H1 (cell line): ENCODE data around the gene REPS2. TPM values are rescaled to one million over a fixed set of nuclear protein-coding genes. Genes with fewer than 3 reads are reported as not detected.

Source experiments
- CTCF ChIA-PET: fragments of 300-600 bp; sonication (Branson Sonifier 250); formaldehyde crosslinking; loops from one replicate; lab custom pipeline; 2021; ENCODE audit not compliant: partially characterized antibody; lab: Charles Lee
- POLR2A ChIA-PET: fragments of 300-600 bp; sonication (Branson Sonifier 250); formaldehyde crosslinking; loops from one replicate; lab custom pipeline; 2021; ENCODE audit warnings: inconsistent platforms; ENCODE audit not compliant: partially characterized antibody; lab: Charles Lee
- DNase-seq, 2 experiments: peaks; one replicate each; pipeline versions ENCODE4 v3.0.0 to v3.0.0-alpha.2; 2010 to 2022; ENCODE audit warnings: low spot score in 2 of 2, low read depth in 1 of 2, mixed read lengths in 1 of 2
- FAIRE-seq: peaks from 2 replicates; lab custom pipeline; 2011; peaks lifted over from hg19 to GRCh38; lab: Jason Lieb, UNC
- H2AFZ ChIP-seq: 2 replicates; pipeline ENCODE4 v1.8.1; 2012; ENCODE audit warnings: low read length, inconsistent platforms
- H2AK5ac ChIP-seq: 2 replicates; pipeline ENCODE4 v1.6.1; 2013; ENCODE audit warnings: low read depth, low read length
- H2BK120ac ChIP-seq: replicated peaks from 2 replicates; pipeline ENCODE3; 2013; ENCODE audit warnings: low read depth, low read length, inconsistent platforms
- H2BK12ac ChIP-seq: 2 replicates; pipeline ENCODE4 v1.6.1; 2013; ENCODE audit warnings: low read depth, low read length
- H2BK15ac ChIP-seq: 2 replicates; pipeline ENCODE4 v1.6.1; 2013; ENCODE audit warnings: low read length
- H2BK20ac ChIP-seq: 2 replicates; pipeline ENCODE4 v1.6.1; 2013; ENCODE audit warnings: low read length
- H2BK5ac ChIP-seq: 2 replicates; pipeline ENCODE4 v1.6.1; 2013; ENCODE audit warnings: low read depth, low read length
- H3K14ac ChIP-seq: 2 replicates; pipeline ENCODE4 v1.6.1; 2013; ENCODE audit warnings: inconsistent platforms; ENCODE audit not compliant: insufficient read length
- H3K18ac ChIP-seq: 2 replicates; pipeline ENCODE4 v1.6.1; 2013; ENCODE audit warnings: low read length; ENCODE audit errors: extremely low read depth
- H3K23ac ChIP-seq: 2 replicates; pipeline ENCODE4 v1.6.1; 2013; ENCODE audit warnings: inconsistent platforms; ENCODE audit not compliant: insufficient read length
- H3K23me2 ChIP-seq: 2 replicates; pipeline ENCODE4 v1.6.1; 2013; ENCODE audit warnings: low read depth, low read length
- H3K27ac ChIP-seq: 2 replicates; pipeline ENCODE4 v1.6.1; 2011; ENCODE audit warnings: low read depth, low read length, inconsistent platforms
- H3K27me3 ChIP-seq, 4 experiments: replicated peaks in 1 of 4; 1 replicate in 1 of 4; 2 replicates in 3 of 4; pipeline versions ENCODE4 v1.6.1 to v1.8.1; 2011 to 2013; ENCODE audit warnings: low read length in 3 of 4, mild to moderate bottlenecking in 3 of 4, inconsistent platforms in 2 of 4, mixed read lengths in 2 of 4, moderate library complexity in 1 of 4; ENCODE audit not compliant: control insufficient read depth in 3 of 4, insufficient read depth in 3 of 4; ENCODE audit errors: extremely low read depth in 1 of 4
- H3K36me3 ChIP-seq, 4 experiments: 2 replicates each; pipeline versions ENCODE4 v1.6.1 to v1.8.1; 2011 to 2013; ENCODE audit warnings: mild to moderate bottlenecking in 4 of 4, low read length in 3 of 4, moderate library complexity in 2 of 4, control low read depth in 1 of 4, inconsistent platforms in 1 of 4; ENCODE audit not compliant: insufficient read depth in 4 of 4, control insufficient read depth in 2 of 4
- H3K4ac ChIP-seq: replicated peaks from 2 replicates; pipeline ENCODE3; 2013; ENCODE audit warnings: low read length, low read depth, mixed read lengths, inconsistent platforms; ENCODE audit not compliant: insufficient read length
- H3K4me1 ChIP-seq, 4 experiments: replicated peaks in 1 of 4; 1 replicate in 1 of 4; 2 replicates in 3 of 4; pipeline versions ENCODE4 v1.6.1 to v1.8.1; 2011 to 2013; ENCODE audit warnings: low read length in 3 of 4, inconsistent platforms in 2 of 4, mixed read lengths in 1 of 4; ENCODE audit not compliant: insufficient read depth in 4 of 4, control insufficient read depth in 3 of 4
- H3K4me2 ChIP-seq, 2 experiments: 2 replicates each; pipeline versions ENCODE4 v1.6.1 to v1.8.1; 2011 to 2013; ENCODE audit warnings: low read depth in 2 of 2, low read length in 2 of 2, control low read depth in 1 of 2, inconsistent platforms in 1 of 2, mild to moderate bottlenecking in 1 of 2; ENCODE audit not compliant: insufficient read depth in 1 of 2
- H3K4me3 ChIP-seq, 4 experiments: fragments of 200-600, 300-600 bp in 1 of 4; sonication (generic), shearing (Covaris generic), sonication (Bioruptor Twin) in 1 of 4; 2 replicates each; pipeline versions ENCODE4 v1.5.1 to v1.8.1; 2011 to 2016; ENCODE audit warnings: low read length in 4 of 4, low read depth in 3 of 4, control low read depth in 2 of 4, inconsistent platforms in 2 of 4, mild to moderate bottlenecking in 2 of 4, mixed read lengths in 1 of 4, moderate library complexity in 1 of 4; ENCODE audit not compliant: insufficient read depth in 2 of 4; ENCODE audit errors: extremely low read depth in 1 of 4
- H3K56ac ChIP-seq: replicated peaks from 2 replicates; pipeline ENCODE3; 2013; ENCODE audit warnings: low read depth, mild to moderate bottlenecking, mixed read lengths, low read length, inconsistent platforms; ENCODE audit not compliant: insufficient read length
- H3K79me1 ChIP-seq: 2 replicates; pipeline ENCODE4 v1.6.1; 2013; ENCODE audit warnings: low read depth, low read length, control low read depth
- H3K79me2 ChIP-seq, 2 experiments: 2 replicates each; pipeline versions ENCODE4 v1.6.1 to v1.8.1; 2012 to 2013; ENCODE audit warnings: low read length in 2 of 2, mild to moderate bottlenecking in 2 of 2, inconsistent platforms in 1 of 2; ENCODE audit not compliant: insufficient read depth in 2 of 2, control insufficient read depth in 1 of 2
- H3K9ac ChIP-seq, 4 experiments: replicated peaks in 1 of 4; 1 replicate in 1 of 4; 2 replicates in 3 of 4; pipeline versions ENCODE4 v1.6.1 to v1.8.1; 2011 to 2013; ENCODE audit warnings: low read depth in 3 of 4, low read length in 3 of 4, control low read depth in 2 of 4, mild to moderate bottlenecking in 2 of 4, moderate library complexity in 2 of 4, inconsistent platforms in 1 of 4; ENCODE audit errors: extremely low read depth in 1 of 4
- H3K9me3 ChIP-seq, 2 experiments: 2 replicates each; pipeline versions ENCODE4 v1.6.1 to v1.8.1; 2012 to 2013; ENCODE audit warnings: mild to moderate bottlenecking in 2 of 2, moderate library complexity in 2 of 2, control low read depth in 1 of 2, inconsistent platforms in 1 of 2, low read depth in 1 of 2, low read length in 1 of 2, mixed read lengths in 1 of 2; ENCODE audit not compliant: insufficient read depth in 2 of 2
- H4K20me1 ChIP-seq, 2 experiments: replicated peaks in 1 of 2; 2 replicates each; pipeline versions ENCODE3 to v1.8.1; 2011 to 2013; ENCODE audit warnings: inconsistent platforms in 2 of 2, low read length in 2 of 2, mild to moderate bottlenecking in 1 of 2; ENCODE audit not compliant: insufficient read depth in 2 of 2, control insufficient read depth in 1 of 2
- H4K5ac ChIP-seq: 2 replicates; pipeline ENCODE4 v1.6.1; 2013; ENCODE audit warnings: low read length, low read depth, mixed read lengths, inconsistent platforms; ENCODE audit not compliant: insufficient read length
- H4K8ac ChIP-seq: 2 replicates; pipeline ENCODE4 v1.8.0; 2013; ENCODE audit warnings: mild to moderate bottlenecking, moderate library complexity, low read length, inconsistent platforms; ENCODE audit not compliant: insufficient read depth; ENCODE audit errors: extremely low read depth
- H4K91ac ChIP-seq: replicated peaks from 2 replicates; pipeline ENCODE3; 2013; ENCODE audit warnings: low read length, mixed read lengths, inconsistent platforms; ENCODE audit not compliant: insufficient read length
- CREB1 ChIP-seq: IDR thresholded peaks from 2 replicates; pipeline ENCODE4 v1.6.1; 2012; ENCODE audit warnings: inconsistent platforms
- RAD21 ChIP-seq, 2 experiments: IDR thresholded peaks in 1 of 2; conservative IDR thresholded peaks in 1 of 2; 2 replicates each; pipeline ENCODE4 v1.6.1; 2011; ENCODE audit warnings: low read depth in 2 of 2, low read length in 2 of 2, improper control_type of control experiment in 1 of 2, inconsistent platforms in 1 of 2, mild to moderate bottlenecking in 1 of 2, moderate library complexity in 1 of 2
- WGBS, 2 experiments: shearing (Covaris generic) in 1 of 2; methylation state at CpG; one replicate each; pipeline versions ENCODE4 v1.1.6 to v1.1.7; 2013 to 2015; ENCODE audit warnings: low lambda C conversion rate in 2 of 2, mixed read lengths in 2 of 2, inconsistent platforms in 1 of 2, low coverage in 1 of 2, missing lambda C conversion rate in 1 of 2; ENCODE audit not compliant: insufficient replicate concordance in 2 of 2, insufficient coverage in 1 of 2, insufficient read length in 1 of 2; ENCODE audit errors: extremely low coverage in 1 of 2, missing lambda C conversion rate in 1 of 2; 5-methylcytosine and 5-hydroxymethylcytosine counted together
- polyA plus RNA-seq, 7 experiments: library from polyadenylated mRNA; depleted of rRNA in 3 of 7; stranded (reverse) in 5 of 7; unstranded in 2 of 7; fragments of >200 nt in 5 of 7; fragments of 200-250 nt in 2 of 7; gene quantifications; 1 replicate in 5 of 7; 2 replicates in 1 of 7; 4 replicates in 1 of 7; pipeline versions ENCODE4 v1.2.1 to v1.2.3, GENCODE V29; 2011 to 2013; ENCODE audit warnings: missing spikeins in 2 of 7, mixed read lengths in 2 of 7
- total RNA-seq: library from RNA; stranded (reverse); fragmentation: NEBNext Ultra II Directional; extraction: Animal tissue kit (Norgen Biotek cat#: 25700); gene quantifications from 2 replicates; pipeline ENCODE4 v1.2.1, GENCODE V29; 2021
- TF ChIP-seq, protein P1 (sequence below), 3 experiments: IDR thresholded peaks; 1 replicate in 2 of 3; 2 replicates in 1 of 3; pipeline versions ENCODE4 v1.5.1 to v1.6.1; 2011; ENCODE audit warnings: low read length in 3 of 3, mild to moderate bottlenecking in 3 of 3, inconsistent platforms in 2 of 3, low read depth in 1 of 3, moderate library complexity in 1 of 3; ENCODE audit not compliant: insufficient read depth in 1 of 3; ENCODE audit errors: control extremely low read depth in 1 of 3

The REPS2 gene
- total and polyA plus RNA-seq, 2 of the 8 experiments (the other 6 are each of a cell fraction or from before 2014, with no cell fraction given), result 0.79 to 4.3 TPM

DNA sequence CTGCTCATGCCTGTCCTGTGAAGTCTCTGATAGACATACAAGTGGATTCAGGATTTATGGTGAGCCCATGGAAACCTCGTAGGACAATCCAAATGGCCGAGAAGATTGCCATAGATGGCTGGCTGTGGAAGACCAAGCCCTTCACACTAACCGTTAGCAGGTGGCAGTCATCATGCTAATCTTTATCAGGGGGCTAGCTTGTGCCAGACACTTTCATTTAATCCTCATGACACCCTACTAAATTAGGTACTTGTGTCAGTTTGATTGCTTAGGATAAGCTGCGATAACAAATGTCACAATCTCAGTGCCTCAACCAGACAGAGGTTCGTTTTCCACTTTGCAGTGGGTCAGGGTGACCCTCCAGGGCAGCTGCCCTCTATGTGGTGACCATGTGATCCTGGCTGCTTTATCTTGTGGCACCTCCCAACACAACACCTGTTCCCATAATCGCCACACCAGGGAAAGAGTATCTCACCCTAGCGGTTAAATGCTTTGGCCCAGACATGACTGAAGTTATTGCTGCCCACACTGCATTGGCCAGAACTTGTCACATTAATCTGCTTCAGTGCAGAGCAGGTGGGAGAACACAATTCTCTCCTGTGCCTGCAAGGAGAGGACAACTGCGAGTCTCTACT lies 60.8 kb downstream of the REPS2 start:
- H2BK5ac ChIP-seq, result no peak overlapping the region
- no peaks in the 10 kb centered on the region for H4K20me1 ChIP-seq
- H2BK12ac ChIP-seq, result no peak overlapping the region
- FAIRE-seq, result peak; percentile 86
- no peaks in the 10 kb centered on the region for H3K4me1 ChIP-seq
- TF ChIP-seq RAD21 (IDR thresholded peaks at IDR 0.05 in 1 of 2, conservative IDR thresholded peaks at IDR 0.05 in 1 of 2; ENCODE audit: low read depth in 2 of 2, low read length in 2 of 2), result peak; percentile 18 to 36; a peak in 3 of 4 replicates
- TF ChIP-seq, protein P1, sequence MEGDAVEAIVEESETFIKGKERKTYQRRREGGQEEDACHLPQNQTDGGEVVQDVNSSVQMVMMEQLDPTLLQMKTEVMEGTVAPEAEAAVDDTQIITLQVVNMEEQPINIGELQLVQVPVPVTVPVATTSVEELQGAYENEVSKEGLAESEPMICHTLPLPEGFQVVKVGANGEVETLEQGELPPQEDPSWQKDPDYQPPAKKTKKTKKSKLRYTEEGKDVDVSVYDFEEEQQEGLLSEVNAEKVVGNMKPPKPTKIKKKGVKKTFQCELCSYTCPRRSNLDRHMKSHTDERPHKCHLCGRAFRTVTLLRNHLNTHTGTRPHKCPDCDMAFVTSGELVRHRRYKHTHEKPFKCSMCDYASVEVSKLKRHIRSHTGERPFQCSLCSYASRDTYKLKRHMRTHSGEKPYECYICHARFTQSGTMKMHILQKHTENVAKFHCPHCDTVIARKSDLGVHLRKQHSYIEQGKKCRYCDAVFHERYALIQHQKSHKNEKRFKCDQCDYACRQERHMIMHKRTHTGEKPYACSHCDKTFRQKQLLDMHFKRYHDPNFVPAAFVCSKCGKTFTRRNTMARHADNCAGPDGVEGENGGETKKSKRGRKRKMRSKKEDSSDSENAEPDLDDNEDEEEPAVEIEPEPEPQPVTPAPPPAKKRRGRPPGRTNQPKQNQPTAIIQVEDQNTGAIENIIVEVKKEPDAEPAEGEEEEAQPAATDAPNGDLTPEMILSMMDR (IDR thresholded peaks at IDR 0.05; ENCODE audit: control extremely low read depth in 1 of 3, insufficient read depth in 1 of 3, low read depth in 1 of 3, low read length in 3 of 3), result peak; percentile 24 to 45 (median 35); a peak in 3 of 4 replicates
- TF ChIP-seq CREB1, result no peak
- TF ChIP-seq, all 59 proteins: peak for 2
- Histone ChIP-seq H3K79me2 (no peaks in the 10 kb centered on the region), H2BK20ac (no peak overlapping the region), H3K27ac (no peak overlapping the region), H4K8ac (no peak overlapping the region), H3K23me2 (no peaks in the 10 kb centered on the region), H3K56ac (no peak overlapping the region), H3K23ac (no peak overlapping the region), H3K27me3 (no peaks in the 10 kb centered on the region), H2AFZ (no peak overlapping the region), H4K5ac (no peak overlapping the region), H2AK5ac (no peak overlapping the region), H3K4ac (no peak overlapping the region), H2BK120ac (no peak overlapping the region), H3K4me3 (no peak overlapping the region), H3K36me3 (no peaks in the 10 kb centered on the region), H4K91ac (no peak overlapping the region), H2BK15ac (no peak overlapping the region), H3K18ac (no peak overlapping the region), H3K79me1 (no peaks in the 10 kb centered on the region), H3K14ac (no peak overlapping the region), H3K9ac (no peak overlapping the region), H3K9me3 (no peaks in the 10 kb centered on the region), H3K4me2 (no peak overlapping the region)
- ChIA-PET CTCF (interaction anchor here (0.8 to 2.9 kb wide), 4 partner anchors 14 to 124 kb away, joined by 3 to 14 read pairs (median 4); no protein-coding TSS in a partner anchor), POLR2A (no interaction called here)
- 82% methylated on average over 8 of the region's 8 CpGs; no CpG with 5 or more reads in 1 of the 2 experiments for WGBS, 2 experiments
- DNase-seq, result no peak
